PFSK-1 (cell line): ENCODE results near the gene SLC6A16.

Experiments
- POLR2AphosphoS5 ChIP-seq: IDR thresholded peaks from 2 replicates; pipeline ENCODE4 v1.6.1; 2012; ENCODE audit warnings: low read depth, mild to moderate bottlenecking, control low read depth, low read length, moderate library complexity
- REST ChIP-seq, 2 experiments: IDR thresholded peaks; 2 replicates each; pipeline versions ENCODE4 v1.6.1 to v1.8.0; 2011 to 2012; ENCODE audit warnings: low read depth in 2 of 2, low read length in 2 of 2, control low read depth in 1 of 2, inconsistent platforms in 1 of 2, mild to moderate bottlenecking in 1 of 2, moderate library complexity in 1 of 2; ENCODE audit not compliant: insufficient read depth in 1 of 2
- SIN3A ChIP-seq: IDR thresholded peaks from 2 replicates; pipeline ENCODE4 v1.6.1; 2012; ENCODE audit warnings: mild to moderate bottlenecking, low read length, moderate library complexity, borderline replicate concordance; ENCODE audit not compliant: insufficient read depth
- TAF1 ChIP-seq: IDR thresholded peaks from 2 replicates; pipeline ENCODE4 v1.6.1; 2012; ENCODE audit warnings: low read length, control low read depth, borderline replicate concordance; ENCODE audit not compliant: insufficient read depth

GRCh38 chr19:49271080-49271753 is 53.8 kb downstream of the SLC6A16 start:
- TF ChIP-seq TAF1 = no peak
- no peak for TF ChIP-seq POLR2AphosphoS5
- no peak for TF ChIP-seq REST (IDR thresholded peaks at IDR 0.05; ENCODE audit: insufficient read depth in 1 of 2, low read depth in 2 of 2, low read length in 2 of 2)
- TF ChIP-seq SIN3A = no peak
